Spleen (tissue), 11 donors: Measurements from ENCODE around the gene SV2C. TPM values are rescaled to one million over a fixed set of nuclear protein-coding genes. Genes with fewer than 3 reads are reported as not detected.
A peak's percentile ranks its signal among the peaks of the same experiment; 100 is the strongest.

Source experiments
- DNase-seq: peaks from one replicate; pipeline ENCODE4 v3.0.0-alpha.2; 2020
- H3K27ac ChIP-seq, 8 donors: fragments of 200-600 bp; sonication (generic) in 7 of 8; 1 replicate in 4 of 8; 2 replicates in 4 of 8; pipeline versions ENCODE4 v1.5.0 to v1.8.0; 2016 to 2021; ENCODE audit warnings: inconsistent platforms in 4 of 8, mild to moderate bottlenecking in 4 of 8, moderate library complexity in 1 of 8
- H3K27me3 ChIP-seq, 7 donors: fragments of 200-600 bp; sonication (generic) in 6 of 7; replicated peaks in 1 of 7; 1 replicate in 4 of 7; 2 replicates in 3 of 7; pipeline versions ENCODE4 v1.5.0 to v1.8.0; 2016 to 2021; ENCODE audit warnings: inconsistent platforms in 3 of 7, mild to moderate bottlenecking in 1 of 7
- H3K36me3 ChIP-seq, 6 donors: fragments of 200-600 bp; sonication (generic) in 5 of 6; 1 replicate in 4 of 6; 2 replicates in 2 of 6; pipeline versions ENCODE4 v1.5.0 to v1.8.0; 2016 to 2021; ENCODE audit warnings: inconsistent platforms in 2 of 6
- H3K4me1 ChIP-seq, 6 donors: fragments of 200-600 bp; sonication (generic) in 5 of 6; 1 replicate in 3 of 6; 2 replicates in 3 of 6; pipeline versions ENCODE4 v1.5.0 to v1.8.0; 2016 to 2021; ENCODE audit warnings: inconsistent platforms in 3 of 6
- H3K4me3 ChIP-seq, 8 donors: fragments of 200-600 bp; sonication (generic) in 7 of 8; 1 replicate in 4 of 8; 2 replicates in 4 of 8; pipeline versions ENCODE4 v1.5.0 to v1.8.0; 2016 to 2021; ENCODE audit warnings: inconsistent platforms in 4 of 8, mild to moderate bottlenecking in 4 of 8, moderate library complexity in 2 of 8
- H3K9me3 ChIP-seq, 8 donors: fragments of 200-600 bp; sonication (generic) in 7 of 8; 1 replicate in 4 of 8; 2 replicates in 4 of 8; pipeline versions ENCODE4 v1.5.0 to v1.8.0; 2016 to 2021; ENCODE audit warnings: inconsistent platforms in 4 of 8
- POLR2A ChIP-seq, 3 donors: fragments of 450-650 bp; IDR thresholded peaks; one replicate each; pipeline ENCODE4 v1.5.1; 2017; ENCODE audit warnings: antibody characterized with exemption in 3 of 3, mild to moderate bottlenecking in 1 of 3
- POLR2AphosphoS5 ChIP-seq, 3 donors: sonication (generic); formaldehyde crosslinking; IDR thresholded peaks; one replicate each; pipeline ENCODE4 v1.5.1; 2017; ENCODE audit warnings: antibody characterized with exemption in 3 of 3
- WGBS, 5 donors: extraction: QIAGEN DNeasy Blood & Tissue Kit in 3 of 5; methylation state at CpG; one replicate each; pipeline versions ENCODE4 v1.1.5 to v1.1.7; 2013 to 2018; 5-methylcytosine and 5-hydroxymethylcytosine counted together
- intact Hi-C: fragments of 100-400 bp; cut with DNase I; formaldehyde crosslinking; loops from one replicate; pipeline ENCODE4 v1.15.0; 2023; ENCODE audit warnings: low total_unique reads
- polyA plus RNA-seq, 3 donors: library from polyadenylated mRNA; stranded (reverse); fragments of 200-250 nt; gene quantifications; one replicate each; pipeline ENCODE4 v1.2.1, GENCODE V29; 2013
- total RNA-seq, 7 donors: library from RNA; depleted of rRNA in 3 of 7; stranded (reverse); fragments of >200 nt in 3 of 7; fragmentation: NEBNext Ultra II Directional in 4 of 7; extraction: Animal tissue kit (Norgen Biotek cat#: 25700) in 4 of 7; gene quantifications; one replicate each; pipeline versions ENCODE4 v1.1.0 to v1.2.1, GENCODE V29; 2016 to 2021
- TF ChIP-seq, protein P1 (sequence below), 11 experiments: fragments of 200-600 bp in 7 of 11; fragments of 450-650 bp in 4 of 11; sonication (generic) in 4 of 11; IDR thresholded peaks in 8 of 11; conservative IDR thresholded peaks in 3 of 11; 1 replicate in 7 of 11; 2 replicates in 4 of 11; pipeline versions ENCODE4 v1.4.0 to v1.8.0; 2016 to 2021; ENCODE audit warnings: antibody characterized with exemption in 11 of 11, inconsistent platforms in 4 of 11, mild to moderate bottlenecking in 1 of 11
- donor health status: healthy with polysubstance abuse.
- donor health status: DM: no; HTN: no; CAD: no; lungs with moderate emphysema.
- donor health status: DM: no; HTN: no; CAD: no.
- donor health status: Bipolar disorder and iron deficiency.
- donor health status: healthy.
- donor health status: DM: no; HTN: no; CAD: no.
- donor health status: DM: yes; HTN: yes; CAD: no.

The SV2C gene
- total and polyA plus RNA-seq, 10 donors = 0.02 to 0.43 (median 0.11) TPM

- Histone ChIP-seq H3K9me3 (no peaks in the 10 kb centered on the region), H3K27me3 (no peaks in the 10 kb centered on the region), H3K4me1 (peaks cover 3 to 18% (median 14%) of the 10 kb centered on the region in 6 donors), H3K27ac (peak overlapping the region in 5 of 8 donors; percentile 35 to 67 (median 63)), H3K4me3 (peak overlapping the region in 1 of 8 donors; percentile 9), H3K36me3 (no peaks in the 10 kb centered on the region)
- TF ChIP-seq POLR2AphosphoS5 (IDR thresholded peaks at IDR 0.05) (no peak), POLR2A (IDR thresholded peaks at IDR 0.05) (no peak)
- TF ChIP-seq, protein P1, sequence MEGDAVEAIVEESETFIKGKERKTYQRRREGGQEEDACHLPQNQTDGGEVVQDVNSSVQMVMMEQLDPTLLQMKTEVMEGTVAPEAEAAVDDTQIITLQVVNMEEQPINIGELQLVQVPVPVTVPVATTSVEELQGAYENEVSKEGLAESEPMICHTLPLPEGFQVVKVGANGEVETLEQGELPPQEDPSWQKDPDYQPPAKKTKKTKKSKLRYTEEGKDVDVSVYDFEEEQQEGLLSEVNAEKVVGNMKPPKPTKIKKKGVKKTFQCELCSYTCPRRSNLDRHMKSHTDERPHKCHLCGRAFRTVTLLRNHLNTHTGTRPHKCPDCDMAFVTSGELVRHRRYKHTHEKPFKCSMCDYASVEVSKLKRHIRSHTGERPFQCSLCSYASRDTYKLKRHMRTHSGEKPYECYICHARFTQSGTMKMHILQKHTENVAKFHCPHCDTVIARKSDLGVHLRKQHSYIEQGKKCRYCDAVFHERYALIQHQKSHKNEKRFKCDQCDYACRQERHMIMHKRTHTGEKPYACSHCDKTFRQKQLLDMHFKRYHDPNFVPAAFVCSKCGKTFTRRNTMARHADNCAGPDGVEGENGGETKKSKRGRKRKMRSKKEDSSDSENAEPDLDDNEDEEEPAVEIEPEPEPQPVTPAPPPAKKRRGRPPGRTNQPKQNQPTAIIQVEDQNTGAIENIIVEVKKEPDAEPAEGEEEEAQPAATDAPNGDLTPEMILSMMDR (IDR thresholded peaks at IDR 0.05 in 8 of 11, conservative IDR thresholded peaks at IDR 0.05 in 3 of 11) = no peak
- DNase-seq = no peak
- intact Hi-C loops = no loop called here
- 30 to 41% (median 32%) methylated on average over 7 of the region's 7 CpGs for whole genome bisulfite sequencing, 5 donors
Measured at GRCh38 chr5:76175821-76176403, 92.7 kb downstream of the SV2C start.

- no peak for TF ChIP-seq POLR2AphosphoS5 (IDR thresholded peaks at IDR 0.05)
- H3K27ac ChIP-seq = no peak overlapping the region
Measured at GRCh38 chr5:76177978-76178377, 94.8 kb downstream of the SV2C start.

DNA sequence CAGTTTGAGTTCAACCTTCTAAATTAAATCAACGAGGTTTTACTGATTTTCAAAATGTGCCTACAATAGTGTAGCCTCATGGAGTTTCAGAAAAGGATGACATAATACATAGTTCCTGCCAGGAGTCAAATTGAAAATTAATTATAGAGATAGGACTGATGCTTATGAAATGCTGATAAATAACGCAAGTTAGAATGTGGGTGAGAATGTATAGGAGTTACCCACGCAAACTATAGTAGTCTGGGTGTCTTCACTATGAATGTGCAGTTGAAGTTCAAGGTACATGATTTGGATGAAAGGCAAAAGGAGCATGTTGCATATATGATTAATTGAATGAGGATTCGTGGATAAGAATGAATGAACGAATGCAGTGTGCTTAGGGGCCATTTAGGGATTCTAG, 95.7 kb downstream of the SV2C start:
- H3K36me3 ChIP-seq = no peaks in the 10 kb centered on the region
- H3K27me3 ChIP-seq = no peaks in the 10 kb centered on the region
- H3K9me3 ChIP-seq = no peaks in the 10 kb centered on the region
- H3K4me1 ChIP-seq = peaks cover 3 to 24% (median 14%) of the 10 kb centered on the region in 6 donors
- TF ChIP-seq, protein P1 (IDR thresholded peaks at IDR 0.05 in 8 of 11, conservative IDR thresholded peaks at IDR 0.05 in 3 of 11) = no peak
- no peak for TF ChIP-seq POLR2A (IDR thresholded peaks at IDR 0.05)
- no peak for TF ChIP-seq POLR2AphosphoS5 (IDR thresholded peaks at IDR 0.05)
- no peak overlapping the region for H3K27ac ChIP-seq
- intact Hi-C loops = no loop called here
- no peak overlapping the region for H3K4me3 ChIP-seq
- DNase-seq = no peak
- WGBS, 5 donors = 56 to 80% (median 71%) methylated on average over 5 of the region's 5 CpGs

More at GRCh38 chr5:76177978-76178377, 94.8 kb downstream of the SV2C start:
- DNase-seq = no peak
- no peaks in the 10 kb centered on the region for H3K27me3 ChIP-seq
- peaks cover 3 to 24% (median 14%) of the 10 kb centered on the region in 6 donors for H3K4me1 ChIP-seq
- H3K9me3 ChIP-seq = no peaks in the 10 kb centered on the region
- H3K36me3 ChIP-seq = no peaks in the 10 kb centered on the region
- H3K4me3 ChIP-seq = no peak overlapping the region
- intact Hi-C loops = no loop called here

GRCh38 chr5:76180814-76181805, 97.9 kb downstream of the SV2C start:
- intact Hi-C loops = no loop called here
- TF ChIP-seq, protein P1 (IDR thresholded peaks at IDR 0.05 in 8 of 11, conservative IDR thresholded peaks at IDR 0.05 in 3 of 11) = no peak
- no peak for TF ChIP-seq POLR2A (IDR thresholded peaks at IDR 0.05)
- no peak for TF ChIP-seq POLR2AphosphoS5 (IDR thresholded peaks at IDR 0.05)

More at GRCh38 chr5:76180814-76181805, 97.9 kb downstream of the SV2C start:
- peaks cover 0 to 12% (median 3%) of the 10 kb centered on the region in 6 donors for H3K4me1 ChIP-seq
- peak overlapping the region in 4 of 8 donors; percentile 52 to 75 (median 60) for H3K27ac ChIP-seq
- DNase-seq = no peak
- no peaks in the 10 kb centered on the region for H3K36me3 ChIP-seq
- no peaks in the 10 kb centered on the region for H3K27me3 ChIP-seq
- H3K9me3 ChIP-seq = peaks cover 0 to 7% (median 0%) of the 10 kb centered on the region in 8 donors
- no peak overlapping the region for H3K4me3 ChIP-seq
- 39 to 74% (median 51%) methylated on average over 8 of the region's 8 CpGs for WGBS, 5 donors
